Activated CD4-positive, alpha-beta T cell treated with anti-CD3 and anti-CD28 coated beads, Interleukin-2, amount 50 U/mL, for 48 hours (primary cell): ENCODE data around the gene IL33.

Experiments used
- DNase-seq, 2 experiments: peaks; one replicate each; pipeline ENCODE4 v3.0.0-alpha.2; 2020

Gene IL33

GRCh38 chr9:6218099-6218502, 2.5 kb downstream of the IL33 start:
- DNase-seq: no peak

GRCh38 chr9:6219040-6219439, 3.4 kb downstream of the IL33 start:
- no peak for DNase-seq

GRCh38 chr9:6219981-6220380, 4.4 kb downstream of the IL33 start:
- DNase-seq: no peak

- no peak for DNase-seq
Measured at GRCh38 chr9:6224393-6225154, 9.0 kb downstream of the IL33 start.

- no peak for DNase-seq
Measured at GRCh38 chr9:6226696-6227095, 11.1 kb downstream of the IL33 start.

- no peak for DNase-seq
Measured at GRCh38 chr9:6229186-6229585, 13.6 kb downstream of the IL33 start.

- DNase-seq: no peak
Measured at GRCh38 chr9:6229619-6230018, 14.0 kb downstream of the IL33 start.

GRCh38 chr9:6230037-6230780, 14.6 kb downstream of the IL33 start:
- DNase-seq: no peak

GRCh38 chr9:6232336-6232945, 16.8 kb downstream of the IL33 start:
- DNase-seq: no peak

- no peak for DNase-seq
Measured at GRCh38 chr9:6234014-6234413, 18.4 kb downstream of the IL33 start.

- DNase-seq: no peak
Measured at GRCh38 chr9:6237267-6237666, 21.7 kb downstream of the IL33 start.

GRCh38 chr9:6239048-6239461, 23.4 kb downstream of the IL33 start:
- no peak for DNase-seq

- no peak for DNase-seq
Measured at GRCh38 chr9:6239694-6240093, 24.1 kb downstream of the IL33 start.

- peak in 1 of 2 experiments; percentile 29 for DNase-seq
Measured at GRCh38 chr9:6243746-6244145, 28.1 kb downstream of the IL33 start.

- no peak for DNase-seq
Measured at GRCh38 chr9:6247266-6247665, 31.7 kb downstream of the IL33 start.

- no peak for DNase-seq
Measured at GRCh38 chr9:6268826-6269397, 53.3 kb downstream of the IL33 start.

- DNase-seq: no peak
Measured at GRCh38 chr9:6270896-6271295, 55.3 kb downstream of the IL33 start.

- DNase-seq: no peak
Measured at GRCh38 chr9:6271508-6272228, 56.1 kb downstream of the IL33 start.

GRCh38 chr9:6272229-6272598, 56.6 kb downstream of the IL33 start:
- DNase-seq: no peak

GRCh38 chr9:6277417-6277816, 61.8 kb downstream of the IL33 start:
- DNase-seq: no peak

GRCh38 chr9:6301858-6302257, 86.3 kb downstream of the IL33 start:
- no peak for DNase-seq

- no peak for DNase-seq
Measured at GRCh38 chr9:6302417-6302816, 86.8 kb downstream of the IL33 start.

- no peak for DNase-seq
Measured at GRCh38 chr9:6304232-6304631, 88.6 kb downstream of the IL33 start.
